ENCODE data around the gene CNTN5. TPM values are rescaled to one million over a fixed set of nuclear protein-coding genes. Genes with fewer than 3 reads are reported as not detected.

CNTN5 gene
- total RNA-seq, 1 donor from 2014 or later: 0.15 TPM

DNA sequence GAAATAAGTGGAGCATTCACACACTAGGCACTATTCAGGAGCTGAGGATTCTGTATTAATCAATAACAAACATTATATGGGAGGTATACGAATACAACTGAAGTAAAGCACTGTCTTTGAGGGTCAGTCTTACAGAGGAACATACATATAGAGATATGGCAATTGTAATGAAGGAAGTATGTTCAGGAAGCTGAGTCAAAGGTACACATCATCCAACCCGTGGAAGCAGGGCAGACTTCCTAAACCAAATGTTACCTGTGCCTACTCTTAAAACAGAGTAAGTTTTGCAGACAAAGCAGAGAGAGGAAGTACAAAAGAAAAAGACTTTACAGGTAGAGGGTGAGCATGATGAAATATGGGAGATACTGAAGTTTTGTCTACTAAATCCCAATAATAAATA lies 1185.2 kb downstream of the CNTN5 start:
- H3K36me3 Mint-ChIP-seq (ENCODE audit: low read depth, unreplicated experiment): no peaks in the 10 kb centered on the region
- DNase-seq (ENCODE audit: low spot score): no peak
- no peak overlapping the region for H3K27ac Mint-ChIP-seq (ENCODE audit: unreplicated experiment)
- H3K9me3 Mint-ChIP-seq (ENCODE audit: unreplicated experiment): no peaks in the 10 kb centered on the region
- H3K27me3 Mint-ChIP-seq (ENCODE audit: unreplicated experiment): no peaks in the 10 kb centered on the region
- H3K4me3 Mint-ChIP-seq (ENCODE audit: unreplicated experiment): no peak overlapping the region
- TF ChIP-seq, protein P1, sequence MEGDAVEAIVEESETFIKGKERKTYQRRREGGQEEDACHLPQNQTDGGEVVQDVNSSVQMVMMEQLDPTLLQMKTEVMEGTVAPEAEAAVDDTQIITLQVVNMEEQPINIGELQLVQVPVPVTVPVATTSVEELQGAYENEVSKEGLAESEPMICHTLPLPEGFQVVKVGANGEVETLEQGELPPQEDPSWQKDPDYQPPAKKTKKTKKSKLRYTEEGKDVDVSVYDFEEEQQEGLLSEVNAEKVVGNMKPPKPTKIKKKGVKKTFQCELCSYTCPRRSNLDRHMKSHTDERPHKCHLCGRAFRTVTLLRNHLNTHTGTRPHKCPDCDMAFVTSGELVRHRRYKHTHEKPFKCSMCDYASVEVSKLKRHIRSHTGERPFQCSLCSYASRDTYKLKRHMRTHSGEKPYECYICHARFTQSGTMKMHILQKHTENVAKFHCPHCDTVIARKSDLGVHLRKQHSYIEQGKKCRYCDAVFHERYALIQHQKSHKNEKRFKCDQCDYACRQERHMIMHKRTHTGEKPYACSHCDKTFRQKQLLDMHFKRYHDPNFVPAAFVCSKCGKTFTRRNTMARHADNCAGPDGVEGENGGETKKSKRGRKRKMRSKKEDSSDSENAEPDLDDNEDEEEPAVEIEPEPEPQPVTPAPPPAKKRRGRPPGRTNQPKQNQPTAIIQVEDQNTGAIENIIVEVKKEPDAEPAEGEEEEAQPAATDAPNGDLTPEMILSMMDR (IDR thresholded peaks at IDR 0.05; ENCODE audit: unreplicated experiment): no peak
- no peaks in the 10 kb centered on the region for H3K4me1 Mint-ChIP-seq (ENCODE audit: unreplicated experiment)

DNA sequence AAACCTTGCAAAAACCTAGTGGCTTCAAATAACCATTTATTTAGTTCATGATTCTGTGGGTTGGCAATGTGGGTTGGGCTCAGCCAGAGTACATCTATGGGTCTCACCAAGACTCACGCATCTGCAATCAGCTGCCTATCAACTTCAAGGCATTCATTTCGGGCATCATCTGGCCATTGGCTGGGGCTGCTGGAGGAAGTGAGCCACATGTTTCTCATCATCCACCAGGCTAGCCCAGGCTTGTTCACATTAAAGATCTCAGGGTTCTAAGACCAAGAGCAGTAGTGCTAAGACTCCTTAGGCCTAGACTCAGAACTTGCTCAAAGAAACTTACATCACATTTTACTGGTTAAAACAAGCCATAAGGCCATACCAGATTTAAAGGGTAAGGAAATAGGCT lies 1187.5 kb downstream of the CNTN5 start:
- Mint-ChIP-seq H3K27ac (ENCODE audit: unreplicated experiment) (no peak overlapping the region), H3K27me3 (ENCODE audit: unreplicated experiment) (no peaks in the 10 kb centered on the region), H3K4me3 (ENCODE audit: unreplicated experiment) (no peak overlapping the region), H3K36me3 (ENCODE audit: low read depth, unreplicated experiment) (no peaks in the 10 kb centered on the region), H3K4me1 (ENCODE audit: unreplicated experiment) (no peaks in the 10 kb centered on the region), H3K9me3 (ENCODE audit: unreplicated experiment) (no peaks in the 10 kb centered on the region)
- TF ChIP-seq, protein P1 (IDR thresholded peaks at IDR 0.05; ENCODE audit: unreplicated experiment): no peak
- DNase-seq (ENCODE audit: low spot score): no peak

DNA sequence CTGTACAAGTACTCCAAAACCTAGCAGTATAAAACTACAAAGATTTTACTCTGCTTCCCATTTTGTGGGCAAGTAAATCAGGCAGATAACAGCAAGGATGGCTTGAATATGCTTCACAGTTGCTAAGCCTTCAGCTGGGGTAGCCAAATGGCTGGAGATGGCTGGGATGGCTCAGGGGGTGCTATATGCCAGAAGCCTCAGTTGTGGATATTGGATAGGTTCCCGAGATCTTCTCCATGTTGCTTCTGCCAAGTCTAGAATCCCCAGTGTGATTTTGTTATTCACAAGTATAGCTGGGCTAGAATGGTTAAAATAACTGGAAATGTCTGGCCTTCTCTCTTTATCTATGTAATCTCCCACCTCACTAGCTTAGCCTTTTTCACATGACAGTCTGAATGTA lies 1194.0 kb downstream of the CNTN5 start:
- Mint-ChIP-seq H3K27me3 (ENCODE audit: unreplicated experiment) (no peaks in the 10 kb centered on the region), H3K27ac (ENCODE audit: unreplicated experiment) (no peak overlapping the region), H3K4me1 (ENCODE audit: unreplicated experiment) (no peaks in the 10 kb centered on the region), H3K36me3 (ENCODE audit: low read depth, unreplicated experiment) (no peaks in the 10 kb centered on the region), H3K9me3 (ENCODE audit: unreplicated experiment) (no peaks in the 10 kb centered on the region), H3K4me3 (ENCODE audit: unreplicated experiment) (no peak overlapping the region)
- no peak for DNase-seq (ENCODE audit: low spot score)
- TF ChIP-seq, protein P1 (IDR thresholded peaks at IDR 0.05; ENCODE audit: unreplicated experiment): no peak

DNA sequence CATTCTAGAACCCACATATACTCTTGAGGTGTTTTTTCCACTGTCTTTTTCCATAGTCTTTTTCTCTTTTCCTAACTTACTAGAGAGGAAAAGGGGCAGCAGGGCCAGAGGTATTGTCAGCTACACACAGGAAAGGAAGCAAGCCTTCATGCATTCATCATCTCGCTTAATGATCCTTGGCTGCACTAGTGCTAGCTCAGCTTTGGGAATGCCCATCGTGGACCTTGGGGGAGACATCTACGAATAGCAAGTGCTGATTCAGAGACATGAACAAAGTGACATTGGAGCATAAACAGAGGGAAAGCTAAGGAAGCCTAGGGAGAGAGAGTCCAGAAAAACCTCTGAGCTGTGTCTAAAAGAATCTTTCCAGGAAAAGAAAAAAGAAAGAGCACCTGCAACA lies 1200.1 kb downstream of the CNTN5 start:
- H3K4me3 Mint-ChIP-seq (ENCODE audit: unreplicated experiment): no peak overlapping the region
- DNase-seq (ENCODE audit: low spot score): no peak
- peaks cover 22% of the 10 kb centered on the region for H3K4me1 Mint-ChIP-seq (ENCODE audit: unreplicated experiment)
- TF ChIP-seq, protein P1 (IDR thresholded peaks at IDR 0.05; ENCODE audit: unreplicated experiment): no peak
- H3K36me3 Mint-ChIP-seq (ENCODE audit: low read depth, unreplicated experiment): no peaks in the 10 kb centered on the region
- H3K27ac Mint-ChIP-seq (ENCODE audit: unreplicated experiment): no peak overlapping the region
- H3K9me3 Mint-ChIP-seq (ENCODE audit: unreplicated experiment): no peaks in the 10 kb centered on the region
- H3K27me3 Mint-ChIP-seq (ENCODE audit: unreplicated experiment): no peaks in the 10 kb centered on the region

DNA sequence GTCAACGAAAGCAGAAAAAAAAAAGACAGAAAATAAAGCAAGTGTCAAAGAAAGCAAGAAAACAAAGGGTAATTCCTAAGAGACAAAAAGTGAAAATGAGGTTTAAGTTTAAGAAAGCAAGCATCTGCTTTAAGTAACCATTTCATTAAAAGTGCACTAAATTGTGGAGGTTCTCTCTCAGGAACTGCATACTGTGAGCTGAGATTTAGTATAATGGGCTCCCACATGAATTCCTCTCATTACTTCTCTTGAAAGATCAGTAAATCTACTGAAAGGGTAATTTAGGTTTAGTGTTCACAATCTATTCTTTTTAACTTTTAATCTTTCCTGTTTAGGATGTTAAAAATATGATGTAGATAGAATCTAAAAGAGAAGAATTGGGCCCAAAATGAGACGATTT lies 1201.0 kb downstream of the CNTN5 start:
- Mint-ChIP-seq H3K27ac (ENCODE audit: unreplicated experiment) (no peak overlapping the region), H3K36me3 (ENCODE audit: low read depth, unreplicated experiment) (no peaks in the 10 kb centered on the region), H3K4me1 (ENCODE audit: unreplicated experiment) (peaks cover 22% of the 10 kb centered on the region), H3K27me3 (ENCODE audit: unreplicated experiment) (no peaks in the 10 kb centered on the region), H3K4me3 (ENCODE audit: unreplicated experiment) (no peak overlapping the region), H3K9me3 (ENCODE audit: unreplicated experiment) (no peaks in the 10 kb centered on the region)
- no peak for DNase-seq (ENCODE audit: low spot score)
- TF ChIP-seq, protein P1 (IDR thresholded peaks at IDR 0.05; ENCODE audit: unreplicated experiment): no peak

Measured in endothelial cell (in vitro differentiated cells).